HEK293T (cell line): ENCODE measurements around the gene GAS2L2.

Experiments
- CTCF ChIA-PET: fragments of 350-600 bp; formaldehyde crosslinking; extraction: SDS; loops from one replicate; lab custom pipeline; 2021; ENCODE audit warnings: antibody characterized with exemption, inconsistent platforms; lab: Yijun Ruan, JAX
- POLR2A ChIA-PET: fragments of 350-600 bp; formaldehyde crosslinking; extraction: SDS; loops from one replicate; lab custom pipeline; 2020; ENCODE audit warnings: antibody characterized with exemption, inconsistent platforms; lab: Yijun Ruan, JAX
- DNase-seq: peaks from one replicate; pipeline ENCODE4 v3.0.0; 2012; ENCODE audit warnings: mixed read lengths; ENCODE audit errors: extremely low spot score
- ARNT ChIP-seq: fragments of 450-650 bp; IDR thresholded peaks from 2 replicates; pipeline ENCODE4 v1.6.1; 2017; ENCODE audit warnings: mild to moderate bottlenecking
- BHLHE40 ChIP-seq: fragments of 450-650 bp; IDR thresholded peaks from 2 replicates; pipeline ENCODE4 v1.6.1; 2016; ENCODE audit warnings: mild to moderate bottlenecking, moderate library complexity, borderline replicate concordance
- CTBP1 ChIP-seq: fragments of 450-650 bp; IDR thresholded peaks from 2 replicates; pipeline ENCODE4 v1.6.1; 2016; ENCODE audit warnings: borderline replicate concordance
- ELF4 ChIP-seq: fragments of 450-650 bp; IDR thresholded peaks from 2 replicates; pipeline ENCODE4 v1.6.1; 2017; ENCODE audit warnings: antibody characterized with exemption
- FOXA1 ChIP-seq: fragments of 450-650 bp; IDR thresholded peaks from 2 replicates; pipeline ENCODE4 v1.6.1; 2016; ENCODE audit warnings: mild to moderate bottlenecking
- FOXK2 ChIP-seq: fragments of 450-650 bp; IDR thresholded peaks from 2 replicates; pipeline ENCODE4 v1.6.1; 2016; ENCODE audit warnings: mild to moderate bottlenecking
- FOXM1 ChIP-seq: fragments of 450-650 bp; IDR thresholded peaks from 2 replicates; pipeline ENCODE4 v1.6.1; 2017; ENCODE audit warnings: mild to moderate bottlenecking, borderline replicate concordance
- HDGF ChIP-seq: fragments of 450-650 bp; IDR thresholded peaks from 2 replicates; pipeline ENCODE4 v1.6.1; 2017; ENCODE audit warnings: antibody characterized with exemption, borderline replicate concordance
- L3MBTL2 ChIP-seq: fragments of 450-650 bp; conservative IDR thresholded peaks from 2 replicates; pipeline ENCODE4 v1.6.1; 2016; ENCODE audit warnings: mild to moderate bottlenecking
- LEF1 ChIP-seq: fragments of 450-650 bp; IDR thresholded peaks from 2 replicates; pipeline ENCODE4 v1.6.1; 2017; ENCODE audit warnings: mild to moderate bottlenecking, borderline replicate concordance
- NFRKB ChIP-seq: fragments of 450-650 bp; IDR thresholded peaks from 2 replicates; pipeline ENCODE4 v1.6.1; 2016; ENCODE audit warnings: mild to moderate bottlenecking, moderate library complexity
- PKNOX1 ChIP-seq: fragments of 450-650 bp; IDR thresholded peaks from 2 replicates; pipeline ENCODE4 v1.6.1; 2016
- SP1 ChIP-seq: fragments of 450-650 bp; IDR thresholded peaks from 2 replicates; pipeline ENCODE4 v1.6.1; 2017
- SUZ12 ChIP-seq: fragments of 450-650 bp; IDR thresholded peaks from 2 replicates; pipeline ENCODE4 v1.6.1; 2016; ENCODE audit warnings: mild to moderate bottlenecking
- TARDBP ChIP-seq: fragments of 450-650 bp; IDR thresholded peaks from 2 replicates; pipeline ENCODE4 v1.6.1; 2016
- ZNF384 ChIP-seq: fragments of 450-650 bp; IDR thresholded peaks from 2 replicates; pipeline ENCODE4 v1.6.1; 2016

Gene GAS2L2

GRCh38 chr17:35726127-35726952, 26.7 kb downstream of the GAS2L2 start:
- DNase-seq: peak; percentile 62
- CTCF ChIA-PET: interaction anchor here (0.8 to 1.4 kb wide), 2 partner anchors 11 to 137 kb away, joined by 3 to 4 read pairs; no protein-coding TSS in a partner anchor
- TF ChIP-seq PKNOX1 (peak; percentile 74), SP1 (no peak)
- POLR2A ChIA-PET: interaction anchor here (1.1 to 1.7 kb wide), 2 partner anchors 137 to 147 kb away, joined by 3 to 6 read pairs; partner anchors contain the start of gene PEX12

- ChIA-PET CTCF (no interaction called here), POLR2A (no interaction called here)
- no peak for TF ChIP-seq PKNOX1
- no peak for TF ChIP-seq BHLHE40
- no peak for TF ChIP-seq SP1
- no peak for TF ChIP-seq TARDBP
- no peak for TF ChIP-seq LEF1
- no peak for TF ChIP-seq CTBP1
- TF ChIP-seq ELF4: no peak
- TF ChIP-seq NFRKB: no peak
- no peak for TF ChIP-seq FOXA1
- TF ChIP-seq L3MBTL2: no peak
- no peak for TF ChIP-seq FOXK2
- TF ChIP-seq FOXM1: no peak
- no peak for TF ChIP-seq SUZ12
- DNase-seq: no peak
Measured at GRCh38 chr17:35725802-35726126, 27.3 kb downstream of the GAS2L2 start.

- no peak for DNase-seq
- ChIA-PET CTCF (no interaction called here), POLR2A (no interaction called here)
- no peak for TF ChIP-seq FOXM1
Measured at GRCh38 chr17:35725058-35725457, 28.0 kb downstream of the GAS2L2 start.

- ChIA-PET CTCF (no interaction called here), POLR2A (interaction anchor here (1.6 kb wide), 1 partner anchor 8 kb away, joined by 5 read pairs; the partner anchor contains the start of gene RASL10B)
- no peak for DNase-seq
- no peak for TF ChIP-seq HDGF
- no peak for TF ChIP-seq LEF1
- TF ChIP-seq FOXA1: no peak
- no peak for TF ChIP-seq NFRKB
- no peak for TF ChIP-seq SUZ12
- no peak for TF ChIP-seq CTBP1
- TF ChIP-seq FOXM1: no peak
- TF ChIP-seq SP1: no peak
Measured at GRCh38 chr17:35723735-35724134, 29.3 kb downstream of the GAS2L2 start.

- no peak for DNase-seq
- POLR2A ChIA-PET: interaction anchor here (0.9 to 1.0 kb wide), 2 partner anchors 14 to 139 kb away, joined by 3 read pairs; partner anchors contain the start of genes PEX12 and RASL10B
- no peak for TF ChIP-seq BHLHE40
- no peak for TF ChIP-seq TARDBP
- TF ChIP-seq NFRKB: no peak
- TF ChIP-seq PKNOX1: no peak
- TF ChIP-seq ARNT: no peak
- no peak for TF ChIP-seq L3MBTL2
- TF ChIP-seq FOXA1: no peak
- no peak for TF ChIP-seq ELF4
- no peak for TF ChIP-seq LEF1
- TF ChIP-seq FOXK2: no peak
- no peak for TF ChIP-seq FOXM1
- TF ChIP-seq CTBP1: no peak
- TF ChIP-seq SUZ12: no peak
- CTCF ChIA-PET: interaction anchor here (0.5 to 1.0 kb wide), 2 partner anchors 11 to 36 kb away, joined by 3 read pairs; no protein-coding TSS in a partner anchor
Measured at GRCh38 chr17:35717475-35717874, 35.6 kb downstream of the GAS2L2 start.

- DNase-seq: no peak
- POLR2A ChIA-PET: interaction anchor here (1.0 kb wide), 1 partner anchor 14 kb away, joined by 3 read pairs; the partner anchor contains the start of gene RASL10B
- CTCF ChIA-PET: interaction anchor here (1.0 kb wide), 1 partner anchor 11 kb away, joined by 3 read pairs; no protein-coding TSS in a partner anchor
- TF ChIP-seq NFRKB (no peak), SP1 (no peak), ELF4 (no peak), ZNF384 (no peak), LEF1 (no peak), BHLHE40 (no peak), FOXM1 (no peak), FOXA1 (no peak), ARNT (no peak), CTBP1 (no peak), L3MBTL2 (no peak), FOXK2 (no peak), TARDBP (no peak), PKNOX1 (no peak), SUZ12 (no peak), HDGF (no peak)
Measured at GRCh38 chr17:35716897-35717465, 36.1 kb downstream of the GAS2L2 start.
